Measurements from ENCODE around the gene PAK5. TPM values are rescaled to one million over a fixed set of nuclear protein-coding genes. Genes with fewer than 3 reads are reported as not detected.

Gene PAK5
- total RNA-seq, 1 experiment from 2014 or later, result not detected

- Histone ChIP-seq H3K9ac (ENCODE audit: low read length) (no peak overlapping the region), H3K4me3 (replicated peaks in 1 of 2; ENCODE audit: low read depth in 1 of 2, low read length in 2 of 2) (no peak overlapping the region), H3K36me3 (ENCODE audit: control insufficient read depth in 1 of 2, insufficient read depth in 2 of 2, low read length in 2 of 2) (no peaks in the 10 kb centered on the region), H3K4me1 (ENCODE audit: control insufficient read depth in 1 of 2, insufficient read depth in 2 of 2, low read length in 2 of 2) (no peaks in the 10 kb centered on the region), H3K79me2 (ENCODE audit: insufficient read depth, low read length) (no peaks in the 10 kb centered on the region), H2AFZ (ENCODE audit: low read depth, low read length, poor library complexity, severe bottlenecking) (no peak overlapping the region), H3K4me2 (ENCODE audit: low read length) (no peak overlapping the region), H3K27me3 (ENCODE audit: insufficient read depth, low read length) (peaks cover 29% of the 10 kb centered on the region; the same call in 1 of the 2 replicates), H3K9me2 (ENCODE audit: insufficient read depth) (no peaks in the 10 kb centered on the region), H4K20me1 (ENCODE audit: insufficient read depth) (no peaks in the 10 kb centered on the region), H3K9me3 (ENCODE audit: control insufficient read depth in 1 of 2, insufficient read depth in 1 of 2, low read depth in 1 of 2, low read length in 2 of 2) (no peaks in the 10 kb centered on the region), H3K27ac (ENCODE audit: low read depth, low read length) (no peak overlapping the region)
- RAD21 ChIA-PET (ENCODE audit: low non-redundant PET in 1 of 2, low total read pairs in 2 of 2, uncharacterized antibody in 2 of 2, unreplicated experiment in 2 of 2), result no interaction called here
- DNase-seq (ENCODE audit: low read depth, low spot score) (no peak), ATAC-seq (no peak)
- TF ChIP-seq TCF7L2 (IDR thresholded peaks at IDR 0.05; ENCODE audit: borderline replicate concordance, extremely low read depth, insufficient read depth, insufficient read length) (no peak), SIN3A (IDR thresholded peaks at IDR 0.05; ENCODE audit: low read depth) (no peak), REST (IDR thresholded peaks at IDR 0.05; ENCODE audit: low read depth) (no peak), EGR1 (IDR thresholded peaks at IDR 0.05; ENCODE audit: low read depth) (no peak)
- intact Hi-C loops (cut with micrococcal nuclease), result no loop called here
- BruUV-seq (replicated peaks), result no TSS peak
- CTCF ChIA-PET, result no interaction called here
- POLR2A ChIA-PET, result no interaction called here
Observed at GRCh38 chr20:9574776-9575175, 264.1 kb downstream of the PAK5 start.

DNA sequence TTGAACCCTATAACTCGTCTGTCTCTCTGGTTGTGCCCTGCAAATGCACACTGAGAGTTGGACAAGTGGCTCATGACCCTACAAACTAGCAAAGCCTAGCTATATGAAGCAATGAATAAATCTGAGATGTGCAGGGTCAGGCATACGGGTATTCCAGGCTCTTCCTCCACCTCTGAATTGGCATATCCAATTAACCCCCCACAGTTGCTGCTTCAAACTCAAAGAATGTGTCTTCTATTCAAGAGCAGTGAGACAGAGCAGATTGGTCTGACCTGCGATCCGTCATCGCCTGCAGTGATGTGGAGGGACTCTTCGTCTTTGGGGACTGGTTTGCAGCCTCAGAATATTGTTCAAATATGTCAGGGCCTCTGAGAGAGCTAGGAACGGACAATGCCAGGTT is 264.7 kb downstream of the PAK5 start:
- H3K4me2 ChIP-seq (ENCODE audit: low read length), result no peak overlapping the region
- H3K9me2 ChIP-seq (ENCODE audit: insufficient read depth), result no peaks in the 10 kb centered on the region
- no peak overlapping the region for H3K9ac ChIP-seq (ENCODE audit: low read length)
- H3K4me1 ChIP-seq (ENCODE audit: control insufficient read depth in 1 of 2, insufficient read depth in 2 of 2, low read length in 2 of 2), result no peaks in the 10 kb centered on the region
- no peaks in the 10 kb centered on the region for H4K20me1 ChIP-seq (ENCODE audit: insufficient read depth)
- RAD21 ChIA-PET (ENCODE audit: low non-redundant PET in 1 of 2, low total read pairs in 2 of 2, uncharacterized antibody in 2 of 2, unreplicated experiment in 2 of 2), result no interaction called here
- no peak overlapping the region for H3K4me3 ChIP-seq (replicated peaks in 1 of 2; ENCODE audit: low read depth in 1 of 2, low read length in 2 of 2)
- H3K27me3 ChIP-seq (ENCODE audit: insufficient read depth, low read length), result peaks cover 29% of the 10 kb centered on the region; the same call in 1 of the 2 replicates
- POLR2A ChIA-PET, result no interaction called here
- H2AFZ ChIP-seq (ENCODE audit: low read depth, low read length, poor library complexity, severe bottlenecking), result no peak overlapping the region
- DNase-seq (ENCODE audit: low read depth, low spot score) (no peak), ATAC-seq (no peak)
- BruUV-seq (replicated peaks), result no TSS peak
- H3K9me3 ChIP-seq (ENCODE audit: control insufficient read depth in 1 of 2, insufficient read depth in 1 of 2, low read depth in 1 of 2, low read length in 2 of 2), result no peaks in the 10 kb centered on the region
- no peak overlapping the region for H3K27ac ChIP-seq (ENCODE audit: low read depth, low read length)
- intact Hi-C loops (cut with micrococcal nuclease), result no loop called here
- CTCF ChIA-PET, result no interaction called here
- no peaks in the 10 kb centered on the region for H3K79me2 ChIP-seq (ENCODE audit: insufficient read depth, low read length)
- H3K36me3 ChIP-seq (ENCODE audit: control insufficient read depth in 1 of 2, insufficient read depth in 2 of 2, low read length in 2 of 2), result no peaks in the 10 kb centered on the region
- TF ChIP-seq SP1 (IDR thresholded peaks at IDR 0.05; ENCODE audit: low read depth) (no peak), SIN3A (IDR thresholded peaks at IDR 0.05; ENCODE audit: low read depth) (no peak), SRF (IDR thresholded peaks at IDR 0.05; ENCODE audit: low read depth) (no peak), ZFX (IDR thresholded peaks at IDR 0.05) (no peak), JUND (IDR thresholded peaks at IDR 0.05) (no peak), EGR1 (IDR thresholded peaks at IDR 0.05; ENCODE audit: low read depth) (no peak), ELF1 (IDR thresholded peaks at IDR 0.05; ENCODE audit: borderline replicate concordance, low read depth) (no peak), CBX3 (IDR thresholded peaks at IDR 0.05; ENCODE audit: low read depth) (no peak), CEBPB (IDR thresholded peaks at IDR 0.05; ENCODE audit: low read depth) (no peak), CTCF (IDR thresholded peaks at IDR 0.05 in 2 of 3, conservative IDR thresholded peaks at IDR 0.05 in 1 of 3; ENCODE audit: borderline replicate concordance in 1 of 3, insufficient read depth in 1 of 3, low read depth in 2 of 3, low read length in 2 of 3) (no peak), YY1 (IDR thresholded peaks at IDR 0.05; ENCODE audit: extremely low read depth, insufficient replicate concordance, low read depth, low read length) (no peak), EZH2phosphoT487 (IDR thresholded peaks at IDR 0.05; ENCODE audit: borderline replicate concordance) (no peak), ZNF274 (IDR thresholded peaks at IDR 0.05; ENCODE audit: low read depth, low read length) (no peak)
- TF ChIP-seq, protein P1, sequence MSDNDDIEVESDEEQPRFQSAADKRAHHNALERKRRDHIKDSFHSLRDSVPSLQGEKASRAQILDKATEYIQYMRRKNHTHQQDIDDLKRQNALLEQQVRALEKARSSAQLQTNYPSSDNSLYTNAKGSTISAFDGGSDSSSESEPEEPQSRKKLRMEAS (IDR thresholded peaks at IDR 0.05), result no peak
- TF ChIP-seq, protein P2, sequence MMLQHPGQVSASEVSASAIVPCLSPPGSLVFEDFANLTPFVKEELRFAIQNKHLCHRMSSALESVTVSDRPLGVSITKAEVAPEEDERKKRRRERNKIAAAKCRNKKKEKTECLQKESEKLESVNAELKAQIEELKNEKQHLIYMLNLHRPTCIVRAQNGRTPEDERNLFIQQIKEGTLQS (IDR thresholded peaks at IDR 0.05), result no peak
